Activated CD4-positive, alpha-beta T cell treated with anti-CD3 and anti-CD28 coated beads, Interleukin-2, amount 50 U/mL, for 48 hours (primary cell): Measurements from ENCODE around the gene RFX2.
A peak's percentile ranks its signal among the peaks of the same experiment; 100 is the strongest.
"Not testable (repeated sequence)": the region's sequence is repeated elsewhere in the genome, so short reads cannot be mapped to it uniquely, and the experiment has no call there.

Source experiments
- DNase-seq, 2 experiments: peaks; one replicate each; pipeline ENCODE4 v3.0.0-alpha.2; 2020

Gene RFX2

GRCh38 chr19:6110360-6110977 lies at the start of gene RFX2:
TSS of gene RFX2 (minus strand) at chr19:6110500. CDS start at chr19:6047496, 63,004 bp downstream.
- DNase-seq: peak; percentile 98 to 99

GRCh38 chr19:6156033-6156432 lies 45.7 kb upstream of the RFX2 start:
- no peak for DNase-seq

GRCh38 chr19:6150289-6150688 lies 40.0 kb upstream of the RFX2 start:
- no peak for DNase-seq

GRCh38 chr19:6141217-6141616 lies 30.9 kb upstream of the RFX2 start:
- no peak for DNase-seq

GRCh38 chr19:6138511-6138910 lies 28.2 kb upstream of the RFX2 start:
- no peak for DNase-seq

- DNase-seq: no peak
Observed at GRCh38 chr19:6138066-6138465, 27.8 kb upstream of the RFX2 start.

GRCh38 chr19:6133231-6133630 lies 22.9 kb upstream of the RFX2 start:
- DNase-seq: no peak

- DNase-seq: no peak
Observed at GRCh38 chr19:6132482-6132881, 22.2 kb upstream of the RFX2 start.

- DNase-seq: no peak
Observed at GRCh38 chr19:6127716-6128335, 17.5 kb upstream of the RFX2 start.

- no peak for DNase-seq
Observed at GRCh38 chr19:6126335-6126974, 16.2 kb upstream of the RFX2 start.

- peak; percentile 55 to 63 for DNase-seq
Observed at GRCh38 chr19:6125571-6125989, 15.3 kb upstream of the RFX2 start.

- no peak for DNase-seq
Observed at GRCh38 chr19:6119031-6119430, 8.7 kb upstream of the RFX2 start.

- DNase-seq: no peak
Observed at GRCh38 chr19:6118043-6118442, 7.7 kb upstream of the RFX2 start.

- DNase-seq: no peak
Observed at GRCh38 chr19:6117534-6117933, 7.2 kb upstream of the RFX2 start.

- DNase-seq: no peak
Observed at GRCh38 chr19:6116749-6117430, 6.6 kb upstream of the RFX2 start.

GRCh38 chr19:6115992-6116391 lies 5.7 kb upstream of the RFX2 start:
- DNase-seq: no peak

- DNase-seq: no peak
Observed at GRCh38 chr19:6113616-6114188, 3.4 kb upstream of the RFX2 start.

- peak; percentile 5 to 10 for DNase-seq
Observed at GRCh38 chr19:6109947-6110346, 353 bp downstream of the RFX2 start.

GRCh38 chr19:6108721-6109633 lies 1.3 kb downstream of the RFX2 start:
- DNase-seq: peak; percentile 51 to 64

- not testable (repeated sequence) for DNase-seq
Observed at GRCh38 chr19:6106643-6107294, 3.5 kb downstream of the RFX2 start.

- no peak for DNase-seq
Observed at GRCh38 chr19:6105444-6105843, 4.9 kb downstream of the RFX2 start.

- DNase-seq: no peak
Observed at GRCh38 chr19:6103894-6104293, 6.4 kb downstream of the RFX2 start.
